HCT116 (cell line): ENCODE measurements around the gene PPTC7.

Source experiments
- CEBPB ChIP-seq: IDR thresholded peaks from 2 replicates; pipeline ENCODE4 v1.6.1; 2012; ENCODE audit warnings: low read depth
- EZH2 ChIP-seq: fragments of 200-600 bp; sonication (generic); IDR thresholded peaks from 2 replicates; pipeline ENCODE4 v1.6.1; 2017; ENCODE audit warnings: antibody characterized with exemption, mixed run types
- SRF ChIP-seq: IDR thresholded peaks from 2 replicates; pipeline ENCODE4 v1.6.1; 2012; ENCODE audit warnings: low read depth

DNA sequence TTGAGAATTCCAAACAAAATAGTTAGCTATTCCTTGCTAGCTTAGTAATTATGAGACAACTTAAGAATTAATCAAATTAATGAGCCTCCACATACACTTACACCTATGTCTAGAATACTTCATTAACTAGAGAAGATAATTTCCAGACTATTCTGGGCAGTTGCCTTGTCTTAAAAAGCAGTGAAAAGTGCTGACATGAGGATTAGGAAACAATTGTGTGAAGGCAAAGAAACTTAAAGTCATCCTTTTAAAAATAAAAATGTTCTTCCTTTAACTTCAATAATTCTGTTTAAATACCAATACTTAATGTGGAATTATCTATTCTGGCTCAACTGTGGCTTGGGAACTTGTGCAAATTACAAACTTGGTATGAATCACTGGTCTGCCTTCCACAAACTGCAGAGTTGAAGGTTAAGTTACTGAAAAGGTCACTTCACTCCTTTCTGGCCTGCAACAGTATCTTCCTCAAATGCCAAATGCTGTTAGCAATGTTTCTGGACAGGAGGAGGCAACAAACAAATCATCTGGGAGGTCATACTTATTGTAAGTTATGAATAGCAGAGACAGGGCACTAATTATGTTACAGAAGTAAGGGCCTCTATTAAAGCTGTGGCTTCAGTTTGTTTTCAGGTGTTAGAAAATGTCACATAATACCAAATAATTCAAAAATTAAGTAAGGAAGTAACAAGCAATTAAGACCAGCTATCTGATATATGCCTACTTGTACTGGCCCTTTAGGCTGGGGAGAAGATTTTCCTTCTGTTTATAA, 19.2 kb downstream of the PPTC7 start:
- no peak for TF ChIP-seq CEBPB
- no peak for TF ChIP-seq EZH2
- no peak for TF ChIP-seq SRF
